PC-3 (cell line): ENCODE measurements around the gene TUBGCP6. TPM values are rescaled to one million over a fixed set of nuclear protein-coding genes. Genes with fewer than 3 reads are reported as not detected.

Source experiments
- ATAC-seq: fragments of 200-7000 bp; cut with Tn5 transposase; 2 replicates; pipeline ENCODE4 v1.9.1; 2020; ENCODE audit warnings: mild to moderate bottlenecking, moderate library complexity
- BruUV-seq: library from RNA; stranded (reverse); fragments of 400-500 nt; replicated peaks from 2 replicates; lab custom pipeline; 2021; lab: Mats Ljungman, UMichigan
- CTCF ChIA-PET: fragments of 300-600 bp; sonication (Branson Sonifier 250); formaldehyde crosslinking; loops from one replicate; lab custom pipeline; 2022; ENCODE audit warnings: antibody characterized with exemption; lab: Charles Lee
- POLR2A ChIA-PET: fragments of 300-600 bp; sonication (Branson Sonifier 250); formaldehyde crosslinking; loops from one replicate; lab custom pipeline; 2022; ENCODE audit warnings: antibody characterized with exemption; ENCODE audit not compliant: unreplicated experiment; lab: Charles Lee
- DNase-seq: peaks from one replicate; pipeline ENCODE4 v3.0.0-alpha.2; 2015
- H2AFZ ChIP-seq: fragments of 300-600 bp; sonication (generic); 2 replicates; pipeline ENCODE4 v1.6.0; 2016; ENCODE audit warnings: antibody characterized with exemption, low read length
- H3F3A ChIP-seq: fragments of 300-600 bp; sonication (generic); one replicate; pipeline ENCODE4 v1.6.0; 2017; ENCODE audit warnings: antibody characterized with exemption, low read length, control low read depth, mild to moderate bottlenecking; ENCODE audit not compliant: unreplicated experiment
- H3K27ac ChIP-seq: fragments of 300-600 bp; sonication (generic); 2 replicates; pipeline ENCODE4 v1.5.1; 2016; ENCODE audit warnings: mild to moderate bottlenecking, low read length
- H3K27me3 ChIP-seq: fragments of 300-600 bp; sonication (generic); 2 replicates; pipeline ENCODE4 v1.6.1; 2016; ENCODE audit warnings: low read length, mixed read lengths
- H3K36me3 ChIP-seq: fragments of 300-600 bp; sonication (generic); 2 replicates; pipeline ENCODE4 v1.6.1; 2016; ENCODE audit warnings: low read depth, mixed run types, low read length, mixed read lengths
- H3K4me1 ChIP-seq: fragments of 300-600 bp; sonication (generic); 2 replicates; pipeline ENCODE4 v1.5.1; 2016; ENCODE audit warnings: low read length; ENCODE audit not compliant: insufficient read depth
- H3K4me2 ChIP-seq: fragments of 300-600 bp; sonication (generic); 2 replicates; pipeline ENCODE4 v1.6.0; 2016; ENCODE audit warnings: low read length
- H3K4me3 ChIP-seq: fragments of 300-600 bp; sonication (generic); 2 replicates; pipeline ENCODE4 v1.5.1; 2016; ENCODE audit warnings: mild to moderate bottlenecking, low read length, mixed read lengths
- H3K79me2 ChIP-seq: fragments of 300-600 bp; sonication (generic); 2 replicates; pipeline ENCODE4 v1.6.1; 2017; ENCODE audit warnings: low read length, mixed read lengths
- H3K9ac ChIP-seq: fragments of 300-600 bp; sonication (generic); 2 replicates; pipeline ENCODE4 v1.6.0; 2016; ENCODE audit warnings: mild to moderate bottlenecking, low read length
- H3K9me2 ChIP-seq: fragments of 300-600 bp; sonication (generic); replicated peaks from 2 replicates; pipeline ENCODE4 v1.6.1; 2016; ENCODE audit warnings: mixed run types, low read length, mixed read lengths
- H3K9me3 ChIP-seq: fragments of 300-600 bp; sonication (generic); 2 replicates; pipeline ENCODE4 v1.6.1; 2016; ENCODE audit warnings: low read length, mixed read lengths
- H4K20me1 ChIP-seq: fragments of 300-600 bp; sonication (generic); 2 replicates; pipeline ENCODE4 v1.6.1; 2016; ENCODE audit warnings: low read length, mixed read lengths
- EZH2 ChIP-seq: fragments of 300-600 bp; sonication (generic); IDR thresholded peaks from one replicate; pipeline ENCODE4 v1.6.1; 2017; ENCODE audit warnings: antibody characterized with exemption, mild to moderate bottlenecking, low read length; ENCODE audit not compliant: unreplicated experiment
- EZH2phosphoT487 ChIP-seq: fragments of 300-600 bp; sonication (generic); IDR thresholded peaks from 2 replicates; pipeline ENCODE4 v1.6.1; 2018; ENCODE audit warnings: mild to moderate bottlenecking, antibody characterized with exemption, low read length, borderline replicate concordance
- intact Hi-C: fragments of 100-400 bp; cut with micrococcal nuclease; formaldehyde crosslinking; loops from 2 replicates; pipeline ENCODE4 v1.9.0; 2023
- total RNA-seq: library from RNA; depleted of rRNA; stranded (reverse); fragments of >200 nt; gene quantifications from 2 replicates; pipeline ENCODE4 v1.2.3, GENCODE V29; 2014
- TF ChIP-seq, protein P1 (sequence below): fragments of 300-600 bp; sonication (generic); conservative IDR thresholded peaks from 2 replicates; pipeline ENCODE4 v1.5.1; 2017; ENCODE audit warnings: antibody characterized with exemption, low read depth, mild to moderate bottlenecking, low read length

The TUBGCP6 gene
- total RNA-seq, 1 experiment from 2014 or later = 32.1 TPM

DNA sequence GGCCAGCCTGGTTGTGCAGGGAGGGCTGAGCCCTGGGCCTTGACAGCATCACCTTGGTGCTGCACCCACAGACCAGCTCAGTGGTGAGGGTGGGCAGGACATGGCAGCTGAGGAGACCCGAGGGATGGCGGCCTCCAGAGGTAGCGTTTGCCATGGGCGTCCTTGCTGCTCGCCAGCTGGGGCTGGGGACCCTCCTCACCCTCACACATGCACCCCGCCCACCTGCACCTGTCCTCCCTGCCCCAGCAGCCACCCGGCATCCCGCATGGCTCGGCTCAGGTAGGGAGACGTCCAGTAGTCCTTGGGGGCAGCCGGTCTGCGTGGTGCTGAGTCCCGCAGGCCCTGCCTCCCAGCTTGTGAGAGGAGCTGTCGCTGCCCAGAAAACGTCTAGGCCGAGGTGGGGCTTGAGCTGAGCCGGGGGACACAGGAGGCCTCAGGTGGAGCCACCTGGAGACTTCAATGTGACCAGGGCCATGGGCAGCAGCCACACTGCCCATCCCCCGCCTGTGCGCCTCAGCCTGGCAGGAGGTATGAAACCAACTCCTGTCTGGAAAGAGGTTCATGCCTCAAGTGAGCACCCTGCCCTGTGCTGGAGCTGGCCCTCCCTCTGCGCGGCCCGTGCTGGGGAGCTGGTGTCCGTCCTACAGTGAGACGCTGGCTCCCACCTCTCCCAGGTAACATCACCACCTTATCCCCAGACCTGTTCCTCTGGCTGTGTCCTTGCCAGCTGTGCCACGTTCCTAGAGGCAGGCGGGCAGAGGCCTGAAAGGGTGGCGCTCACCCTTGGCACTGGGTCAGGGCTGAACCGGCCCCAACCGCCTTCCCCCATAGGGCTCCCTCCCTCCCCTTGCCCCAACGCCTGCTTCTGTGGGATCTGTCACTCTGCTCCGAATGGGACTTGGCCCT, 62.4 kb downstream of the TUBGCP6 start:
- no TSS peak for BruUV-seq
- Histone ChIP-seq H3K4me2 (no peak overlapping the region), H3K27me3 (no peaks in the 10 kb centered on the region), H3K4me1 (peaks cover 11% of the 10 kb centered on the region), H3K9ac (no peak overlapping the region), H3K9me2 (no peaks in the 10 kb centered on the region), H3K36me3 (no peaks in the 10 kb centered on the region), H3F3A (no peaks in the 10 kb centered on the region), H3K4me3 (no peak overlapping the region), H3K27ac (no peak overlapping the region), H3K79me2 (peaks cover 15% of the 10 kb centered on the region), H3K9me3 (no peaks in the 10 kb centered on the region), H2AFZ (no peak overlapping the region), H4K20me1 (no peaks in the 10 kb centered on the region)
- DNase-seq (no peak), ATAC-seq (no peak)
- ChIA-PET POLR2A (no interaction called here), CTCF (no interaction called here)
- TF ChIP-seq, protein P1, sequence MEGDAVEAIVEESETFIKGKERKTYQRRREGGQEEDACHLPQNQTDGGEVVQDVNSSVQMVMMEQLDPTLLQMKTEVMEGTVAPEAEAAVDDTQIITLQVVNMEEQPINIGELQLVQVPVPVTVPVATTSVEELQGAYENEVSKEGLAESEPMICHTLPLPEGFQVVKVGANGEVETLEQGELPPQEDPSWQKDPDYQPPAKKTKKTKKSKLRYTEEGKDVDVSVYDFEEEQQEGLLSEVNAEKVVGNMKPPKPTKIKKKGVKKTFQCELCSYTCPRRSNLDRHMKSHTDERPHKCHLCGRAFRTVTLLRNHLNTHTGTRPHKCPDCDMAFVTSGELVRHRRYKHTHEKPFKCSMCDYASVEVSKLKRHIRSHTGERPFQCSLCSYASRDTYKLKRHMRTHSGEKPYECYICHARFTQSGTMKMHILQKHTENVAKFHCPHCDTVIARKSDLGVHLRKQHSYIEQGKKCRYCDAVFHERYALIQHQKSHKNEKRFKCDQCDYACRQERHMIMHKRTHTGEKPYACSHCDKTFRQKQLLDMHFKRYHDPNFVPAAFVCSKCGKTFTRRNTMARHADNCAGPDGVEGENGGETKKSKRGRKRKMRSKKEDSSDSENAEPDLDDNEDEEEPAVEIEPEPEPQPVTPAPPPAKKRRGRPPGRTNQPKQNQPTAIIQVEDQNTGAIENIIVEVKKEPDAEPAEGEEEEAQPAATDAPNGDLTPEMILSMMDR = no peak
- no peak for TF ChIP-seq EZH2
- TF ChIP-seq EZH2phosphoT487 = no peak
- intact Hi-C loops = no loop called here

GRCh38 chr22:50180727-50181521, 63.9 kb downstream of the TUBGCP6 start:
- Histone ChIP-seq H3K9ac (no peak overlapping the region), H2AFZ (no peak overlapping the region), H3F3A (no peaks in the 10 kb centered on the region), H3K4me2 (no peak overlapping the region), H4K20me1 (no peaks in the 10 kb centered on the region), H3K36me3 (no peaks in the 10 kb centered on the region), H3K27me3 (no peaks in the 10 kb centered on the region), H3K79me2 (no peaks in the 10 kb centered on the region), H3K27ac (no peak overlapping the region), H3K9me2 (no peaks in the 10 kb centered on the region), H3K4me1 (0 out of 2 replicates have a peak, but pooled peaks cover 3% of the 10 kb centered on the region), H3K9me3 (no peaks in the 10 kb centered on the region), H3K4me3 (no peak overlapping the region)
- intact Hi-C loops = no loop called here
- TF ChIP-seq, protein P1 = no peak
- TF ChIP-seq EZH2phosphoT487 = no peak
- TF ChIP-seq EZH2 = no peak
- POLR2A ChIA-PET = no interaction called here
- BruUV-seq = no TSS peak
- DNase-seq (no peak), ATAC-seq (no peak)
- CTCF ChIA-PET = no interaction called here
